ELR (cell line): Measurements from ENCODE around the gene PLB1.

Experiments used
- DNase-seq: peaks from one replicate; pipeline ENCODE4 v3.0.0-alpha.2; 2015; ENCODE audit warnings: low read depth

Gene PLB1, protein sequence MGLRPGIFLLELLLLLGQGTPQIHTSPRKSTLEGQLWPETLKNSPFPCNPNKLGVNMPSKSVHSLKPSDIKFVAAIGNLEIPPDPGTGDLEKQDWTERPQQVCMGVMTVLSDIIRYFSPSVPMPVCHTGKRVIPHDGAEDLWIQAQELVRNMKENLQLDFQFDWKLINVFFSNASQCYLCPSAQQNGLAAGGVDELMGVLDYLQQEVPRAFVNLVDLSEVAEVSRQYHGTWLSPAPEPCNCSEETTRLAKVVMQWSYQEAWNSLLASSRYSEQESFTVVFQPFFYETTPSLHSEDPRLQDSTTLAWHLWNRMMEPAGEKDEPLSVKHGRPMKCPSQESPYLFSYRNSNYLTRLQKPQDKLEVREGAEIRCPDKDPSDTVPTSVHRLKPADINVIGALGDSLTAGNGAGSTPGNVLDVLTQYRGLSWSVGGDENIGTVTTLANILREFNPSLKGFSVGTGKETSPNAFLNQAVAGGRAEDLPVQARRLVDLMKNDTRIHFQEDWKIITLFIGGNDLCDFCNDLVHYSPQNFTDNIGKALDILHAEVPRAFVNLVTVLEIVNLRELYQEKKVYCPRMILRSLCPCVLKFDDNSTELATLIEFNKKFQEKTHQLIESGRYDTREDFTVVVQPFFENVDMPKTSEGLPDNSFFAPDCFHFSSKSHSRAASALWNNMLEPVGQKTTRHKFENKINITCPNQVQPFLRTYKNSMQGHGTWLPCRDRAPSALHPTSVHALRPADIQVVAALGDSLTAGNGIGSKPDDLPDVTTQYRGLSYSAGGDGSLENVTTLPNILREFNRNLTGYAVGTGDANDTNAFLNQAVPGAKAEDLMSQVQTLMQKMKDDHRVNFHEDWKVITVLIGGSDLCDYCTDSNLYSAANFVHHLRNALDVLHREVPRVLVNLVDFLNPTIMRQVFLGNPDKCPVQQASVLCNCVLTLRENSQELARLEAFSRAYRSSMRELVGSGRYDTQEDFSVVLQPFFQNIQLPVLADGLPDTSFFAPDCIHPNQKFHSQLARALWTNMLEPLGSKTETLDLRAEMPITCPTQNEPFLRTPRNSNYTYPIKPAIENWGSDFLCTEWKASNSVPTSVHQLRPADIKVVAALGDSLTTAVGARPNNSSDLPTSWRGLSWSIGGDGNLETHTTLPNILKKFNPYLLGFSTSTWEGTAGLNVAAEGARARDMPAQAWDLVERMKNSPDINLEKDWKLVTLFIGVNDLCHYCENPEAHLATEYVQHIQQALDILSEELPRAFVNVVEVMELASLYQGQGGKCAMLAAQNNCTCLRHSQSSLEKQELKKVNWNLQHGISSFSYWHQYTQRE (N-terminal part only)

DNA sequence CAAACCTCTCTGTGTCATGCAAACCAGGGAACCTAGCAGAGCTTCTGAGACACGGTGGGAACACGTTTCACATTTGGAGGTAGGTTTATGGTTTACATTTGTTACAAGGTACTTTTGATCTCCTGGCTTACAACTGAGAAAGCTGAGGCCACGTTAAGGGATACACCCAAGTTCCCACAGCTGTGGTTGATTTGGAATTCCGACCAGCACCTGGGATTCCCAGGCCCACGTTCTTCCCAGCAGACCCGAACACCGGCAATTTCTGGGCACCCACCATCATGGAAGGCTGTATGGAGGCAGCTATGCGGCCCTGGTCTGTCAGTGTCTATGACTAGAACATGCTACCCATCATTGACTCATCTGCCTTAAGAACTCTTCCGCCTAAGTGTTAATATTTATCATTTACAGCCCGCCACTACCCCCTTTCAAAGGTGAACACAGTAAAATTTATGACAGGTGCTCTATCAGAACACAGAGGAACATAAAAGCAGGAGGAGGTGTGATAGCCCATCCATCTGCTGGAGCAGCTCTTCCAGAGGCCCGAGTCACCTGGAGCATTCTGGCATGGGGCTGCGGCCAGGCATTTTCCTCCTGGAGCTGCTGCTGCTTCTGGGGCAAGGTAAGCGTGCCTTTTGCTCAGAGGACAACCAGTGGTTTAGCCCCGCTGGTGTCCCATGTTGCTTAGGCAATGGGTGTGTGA lies at the start of gene PLB1:
Gene PLB1, plus strand, starts transcription at position 510 of the 700 bp plus-strand sequence. Its CDS starts 55 bp downstream, at position 565.
- no peak for DNase-seq

DNA sequence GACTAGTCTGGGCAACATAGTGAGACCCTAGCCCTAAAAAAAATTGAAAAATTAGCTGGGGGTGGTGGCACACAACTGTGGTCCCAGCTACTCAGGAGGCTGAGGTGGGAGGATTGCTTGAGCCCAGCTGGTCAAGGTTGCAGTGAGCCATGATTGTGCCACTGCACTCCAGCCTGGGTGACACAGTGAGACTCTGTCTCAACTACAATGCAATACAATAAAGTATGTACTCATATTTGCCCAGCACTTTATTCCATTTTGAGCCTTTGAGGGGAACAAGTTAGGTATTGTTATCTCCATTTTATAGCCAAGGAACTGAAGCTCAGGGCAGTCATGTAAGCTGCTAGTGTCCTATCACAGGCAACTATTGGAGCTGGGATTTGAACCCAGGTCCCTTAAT lies 49.3 kb upstream of the PLB1 start:
- DNase-seq: no peak

DNA sequence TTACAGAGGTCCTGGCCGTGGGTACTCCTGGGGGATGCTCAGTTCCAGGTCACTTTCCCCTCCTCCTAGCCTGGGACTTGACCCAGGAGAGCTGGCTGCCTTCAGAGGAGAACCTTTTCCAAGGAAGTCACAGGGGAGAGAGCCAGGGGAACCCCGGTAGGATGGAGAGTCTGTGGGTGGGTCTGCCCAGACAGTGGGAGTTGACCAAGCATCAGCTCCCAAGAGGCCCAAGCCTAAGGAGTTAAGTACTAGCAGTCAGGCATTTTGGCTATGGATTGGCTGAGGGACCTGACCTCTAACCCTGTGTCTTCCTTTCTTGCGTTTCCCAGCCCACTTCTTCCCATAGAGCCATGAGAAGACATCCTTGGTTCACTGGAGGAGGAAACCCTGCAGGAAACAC lies 48.8 kb upstream of the PLB1 start:
- DNase-seq: no peak

DNA sequence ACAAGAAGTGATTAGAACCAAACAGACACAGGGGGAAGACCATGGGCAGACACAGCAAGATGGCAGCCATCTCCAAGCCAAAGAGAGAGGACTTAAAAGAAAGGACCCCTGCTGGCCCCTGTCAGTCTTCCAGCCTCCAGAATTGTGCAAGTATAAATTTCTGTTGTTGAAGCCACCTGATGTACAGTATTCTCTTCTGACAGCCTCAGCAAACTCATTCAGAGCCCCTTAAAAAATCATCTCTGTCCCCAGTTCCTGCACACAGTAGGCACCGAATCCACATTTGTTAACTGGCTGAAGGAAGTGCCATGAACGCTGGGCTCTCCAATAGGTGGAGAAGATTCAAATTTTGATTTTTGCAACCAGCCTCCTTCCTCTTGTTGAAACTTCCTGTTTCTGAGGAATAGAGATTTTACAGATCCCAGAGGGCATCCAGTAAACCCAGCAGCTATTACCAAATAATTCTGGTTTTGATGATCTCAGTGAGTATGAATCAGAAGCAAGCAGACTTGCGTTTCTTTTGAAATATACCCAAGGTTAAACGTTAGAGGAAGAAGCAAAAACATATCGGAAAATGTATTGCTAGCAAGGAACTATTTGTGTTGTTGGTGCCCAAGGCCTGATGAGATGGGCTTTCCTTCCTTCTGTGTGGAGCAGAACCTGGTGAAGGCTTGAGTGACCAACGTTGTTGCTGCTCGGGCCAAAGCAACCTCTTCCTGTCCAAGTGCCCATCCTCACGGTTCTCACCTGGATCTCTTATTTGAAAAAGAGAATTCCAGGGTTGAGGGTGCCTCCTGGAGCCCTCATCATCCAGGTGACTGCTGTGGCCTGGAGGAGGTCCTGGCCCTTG lies 47.7 kb upstream of the PLB1 start:
- DNase-seq: peak; percentile 86

DNA sequence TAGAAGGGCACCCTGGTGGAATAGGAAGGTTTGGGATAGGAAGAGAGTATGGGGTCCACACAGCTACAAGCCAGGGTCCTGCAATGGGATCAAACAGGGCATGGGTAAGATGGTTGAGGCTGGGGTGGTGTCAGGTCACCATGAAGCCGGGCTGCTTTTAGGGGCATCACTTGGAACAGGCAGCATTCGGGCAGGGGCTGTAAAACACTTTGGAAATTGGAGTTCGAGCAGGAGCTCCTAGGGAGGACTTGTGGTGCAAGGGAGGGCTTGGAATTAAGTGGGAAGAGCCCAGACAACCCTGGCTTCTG lies 47.1 kb upstream of the PLB1 start:
- no peak for DNase-seq

DNA sequence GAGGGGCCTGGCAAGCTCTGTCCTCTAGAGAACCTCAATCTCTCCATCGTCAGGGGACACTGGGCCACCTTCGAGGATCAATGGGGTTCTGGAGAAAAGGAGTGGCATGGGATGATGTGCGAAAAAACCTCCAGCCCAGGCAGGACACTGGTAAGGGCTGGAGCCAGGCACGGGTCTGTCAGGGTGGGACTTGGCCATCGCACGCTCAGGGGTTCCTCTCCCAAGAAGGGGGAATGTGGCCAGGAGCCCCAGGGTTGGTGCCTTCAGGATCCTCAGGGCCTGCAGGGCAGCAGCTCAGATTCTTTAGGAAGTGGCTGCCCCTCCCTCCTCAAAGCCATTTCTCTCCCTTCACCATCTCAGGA lies 46.8 kb upstream of the PLB1 start:
- no peak for DNase-seq

DNA sequence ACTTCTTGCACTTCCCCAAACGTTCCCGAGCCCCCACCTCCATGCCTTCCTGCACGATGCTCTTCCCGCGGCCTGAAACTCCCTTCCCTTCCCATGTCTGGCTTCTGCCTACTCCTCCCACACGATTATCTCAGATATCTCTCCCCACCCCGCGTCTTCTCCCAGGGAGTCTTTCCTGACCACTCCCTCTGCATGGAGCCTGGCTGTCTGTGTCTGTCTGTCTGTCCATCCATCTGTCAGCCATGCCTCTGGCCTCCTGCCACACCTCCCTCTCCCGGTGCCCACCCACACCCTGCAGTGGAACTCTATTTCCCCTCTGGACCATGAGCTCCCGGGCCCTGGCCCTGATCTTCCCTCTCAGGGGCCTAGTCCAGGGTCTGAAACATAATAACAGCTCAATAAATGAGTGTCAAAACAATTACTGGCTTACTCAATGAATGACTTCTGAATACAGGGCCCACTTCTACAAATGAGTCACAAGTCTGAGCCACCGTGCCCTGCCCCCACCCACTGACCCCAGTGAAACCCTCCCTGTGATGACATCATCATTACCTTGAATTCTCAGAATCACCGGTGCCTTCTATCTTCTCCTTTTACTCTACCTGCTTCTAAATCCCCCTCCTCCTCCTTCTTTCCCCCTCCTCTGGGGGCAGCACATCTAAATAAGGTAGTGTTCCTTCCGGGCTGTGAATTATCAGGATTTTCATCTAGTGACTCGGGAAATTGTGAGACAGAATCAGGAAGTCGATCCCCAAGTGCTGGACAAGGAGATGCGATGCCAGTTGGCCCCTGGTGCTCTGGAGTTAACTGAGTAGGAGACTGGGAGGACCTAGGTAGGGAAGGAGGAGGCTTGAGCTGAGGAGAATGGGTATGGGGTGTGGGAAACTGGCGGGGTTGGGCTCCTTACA lies 46.1 kb upstream of the PLB1 start:
- DNase-seq: peak; percentile 85

DNA sequence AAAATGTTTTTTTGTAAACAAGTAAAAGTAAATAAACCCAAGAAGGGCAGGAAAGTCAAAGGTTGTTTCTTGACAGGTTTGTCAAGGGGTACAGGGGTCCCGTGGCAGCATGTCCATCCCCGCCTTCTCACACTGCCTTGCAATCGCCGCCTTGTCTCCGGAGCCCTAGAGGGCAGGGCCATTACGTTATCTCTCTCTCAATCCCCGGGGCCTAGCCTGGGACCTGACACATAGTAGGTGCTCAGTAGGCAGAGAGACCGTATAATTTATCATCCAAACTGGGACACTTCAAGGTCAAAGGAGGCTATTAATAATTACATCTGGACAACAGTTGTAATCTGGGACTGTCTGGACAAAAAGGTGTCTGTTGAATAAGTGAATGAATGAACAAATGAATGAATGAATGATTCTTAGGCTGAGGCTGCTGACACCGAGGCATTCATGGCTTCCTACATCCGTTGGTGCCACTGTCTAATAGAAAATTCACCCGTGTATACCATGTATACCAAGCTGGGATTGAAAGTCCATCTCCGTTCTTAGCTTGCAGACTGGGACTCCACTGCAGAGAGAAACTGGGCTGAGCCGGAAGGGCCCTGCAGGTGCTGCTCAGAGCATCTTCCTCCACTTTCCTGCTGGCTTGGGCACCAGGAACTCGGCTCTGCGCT lies 44.8 kb upstream of the PLB1 start:
- no peak for DNase-seq

DNA sequence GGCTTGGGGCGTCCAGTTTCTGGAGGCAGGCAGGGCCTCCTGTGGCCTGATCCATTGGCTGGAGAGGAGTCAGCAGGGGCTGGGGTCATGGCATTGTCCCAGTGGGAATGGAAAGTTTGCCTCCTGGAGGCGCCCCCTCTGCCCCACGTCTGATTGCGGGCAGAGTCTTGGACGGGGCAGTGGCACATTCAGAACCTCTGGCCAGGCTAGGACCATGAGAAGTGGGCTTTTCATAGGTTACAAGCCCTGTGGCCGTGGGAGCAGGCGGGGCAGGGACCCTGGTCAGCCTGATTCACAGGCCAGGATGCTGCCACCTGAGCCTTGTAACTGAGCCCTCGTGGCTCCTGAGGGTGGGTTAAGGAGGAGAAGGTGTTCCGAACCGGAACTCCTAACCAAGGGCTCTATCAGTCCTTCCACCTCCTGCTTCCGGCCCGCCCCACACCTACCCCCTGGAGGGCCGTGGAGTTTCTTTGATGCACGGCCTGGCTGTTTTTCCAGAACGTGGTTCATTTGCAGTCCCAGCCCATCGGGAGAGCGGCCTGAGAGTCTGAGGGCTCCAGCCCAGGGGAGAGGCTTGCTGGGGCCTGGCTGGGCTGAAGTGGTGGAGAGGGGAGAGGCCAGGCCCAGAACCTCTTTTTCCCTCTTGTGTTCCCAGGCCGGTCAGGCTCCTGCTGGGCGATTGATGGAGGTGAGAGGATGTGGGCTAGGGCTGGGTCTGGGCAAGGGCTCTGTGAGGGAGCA lies 43.9 kb upstream of the PLB1 start:
- DNase-seq: no peak

DNA sequence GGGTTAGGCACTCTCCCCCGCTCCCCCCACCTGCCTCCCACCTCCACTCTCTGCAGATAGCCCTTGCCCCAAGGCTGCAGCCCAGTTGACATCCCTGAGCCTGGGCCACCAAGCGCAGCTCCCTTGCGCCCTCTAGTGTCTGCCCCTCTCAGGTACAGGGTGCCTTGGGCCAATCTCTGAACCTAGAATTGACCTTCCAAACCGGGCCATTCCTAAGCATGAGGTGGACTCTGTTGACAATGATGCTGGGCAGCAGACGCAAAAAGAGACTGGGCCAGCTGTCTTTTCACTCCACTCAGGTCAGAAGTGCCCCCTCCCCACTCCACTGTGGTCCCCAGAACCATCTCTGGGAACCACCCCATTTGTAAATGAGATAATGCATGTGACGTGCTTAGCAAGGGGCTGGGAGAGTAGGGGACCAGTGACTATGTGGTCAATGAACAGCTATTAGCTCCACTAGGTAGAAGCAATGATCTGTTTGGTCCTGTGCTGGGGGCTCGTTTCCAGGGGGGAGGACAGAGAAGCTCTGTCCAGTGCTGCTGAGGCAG lies 43.3 kb upstream of the PLB1 start:
- peak; percentile 63 for DNase-seq

DNA sequence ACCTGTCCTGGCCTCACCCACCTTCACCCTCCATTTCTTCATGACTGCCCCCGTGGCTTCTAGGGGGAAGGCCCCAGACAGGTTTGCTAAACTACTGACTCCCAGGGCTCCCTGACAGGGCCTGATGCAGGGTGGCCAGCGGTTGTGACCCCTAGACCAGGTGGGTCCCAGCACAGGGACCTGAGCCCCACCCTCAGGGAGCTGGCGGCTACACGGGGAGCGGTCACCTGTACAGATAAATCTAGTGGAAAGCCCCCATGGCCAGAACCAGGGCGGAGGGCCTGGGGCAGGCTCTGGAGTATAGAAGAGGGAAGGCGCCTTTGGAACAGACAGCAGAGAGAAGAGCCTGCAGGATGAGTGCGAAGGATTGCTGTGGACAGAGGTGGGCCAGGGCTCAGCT lies 42.5 kb upstream of the PLB1 start:
- DNase-seq: no peak

DNA sequence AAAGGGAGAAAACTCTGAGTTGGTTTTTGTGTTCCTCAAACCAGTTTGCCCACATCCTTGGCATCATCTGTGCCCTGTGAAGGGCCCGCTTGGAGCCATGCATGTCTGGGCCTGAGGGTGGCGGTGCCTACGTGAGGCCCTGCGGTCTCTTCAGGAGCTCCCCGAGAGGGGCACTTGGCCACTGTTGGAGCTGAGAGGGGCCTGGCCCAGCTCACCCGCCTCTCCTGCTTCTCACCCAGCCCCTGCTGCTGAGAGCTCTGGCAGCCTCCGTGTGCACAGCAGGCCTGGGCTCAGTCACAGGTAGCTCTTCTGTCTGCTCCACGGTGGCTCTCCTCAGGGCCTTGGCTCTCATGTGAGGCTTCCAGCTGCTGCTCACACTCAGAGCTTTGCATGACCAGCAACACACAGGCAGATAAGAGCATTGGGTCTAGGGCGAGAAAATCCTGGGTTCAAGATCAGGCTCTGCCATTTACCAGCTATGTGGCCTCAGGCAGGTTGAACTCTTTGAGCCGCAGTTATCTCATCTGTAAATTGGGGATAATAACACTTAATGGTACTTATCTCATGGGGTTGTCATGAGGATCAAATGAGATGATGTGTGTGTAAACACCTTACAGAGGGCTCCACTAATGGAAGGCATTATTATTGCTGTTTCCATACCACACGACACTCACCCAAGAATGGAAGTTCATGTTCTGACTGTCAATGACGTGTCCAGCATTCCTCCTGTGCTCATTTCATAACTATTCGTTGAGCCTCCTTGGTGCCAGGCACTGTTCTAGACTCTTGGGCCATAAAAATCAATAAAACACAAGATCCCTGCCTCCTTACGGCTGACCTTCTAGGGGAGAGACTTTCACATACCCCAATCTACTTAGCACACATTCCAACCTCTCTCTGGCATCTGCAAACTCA lies 41.6 kb upstream of the PLB1 start:
- DNase-seq: peak; percentile 72

DNA sequence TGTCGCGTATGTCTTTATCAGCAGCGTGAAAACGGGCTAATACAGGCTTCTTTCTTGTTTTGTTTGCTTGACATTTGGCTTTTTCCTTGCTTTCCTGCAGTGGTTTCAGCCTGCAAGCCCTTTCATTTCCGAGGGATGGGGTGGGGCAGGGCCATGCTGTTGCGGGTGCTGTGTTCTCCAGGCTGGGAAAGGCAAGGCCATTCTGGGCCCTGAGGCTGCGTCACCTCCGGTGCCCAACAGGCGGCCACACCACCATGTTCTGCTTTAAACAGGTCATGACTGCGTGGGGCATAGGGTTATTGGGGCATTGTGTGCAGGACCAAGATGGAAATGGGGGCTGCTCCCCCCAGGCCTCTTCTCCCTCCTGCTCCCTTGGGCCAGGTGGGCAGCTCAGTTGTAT lies 38.6 kb upstream of the PLB1 start:
- no peak for DNase-seq

DNA sequence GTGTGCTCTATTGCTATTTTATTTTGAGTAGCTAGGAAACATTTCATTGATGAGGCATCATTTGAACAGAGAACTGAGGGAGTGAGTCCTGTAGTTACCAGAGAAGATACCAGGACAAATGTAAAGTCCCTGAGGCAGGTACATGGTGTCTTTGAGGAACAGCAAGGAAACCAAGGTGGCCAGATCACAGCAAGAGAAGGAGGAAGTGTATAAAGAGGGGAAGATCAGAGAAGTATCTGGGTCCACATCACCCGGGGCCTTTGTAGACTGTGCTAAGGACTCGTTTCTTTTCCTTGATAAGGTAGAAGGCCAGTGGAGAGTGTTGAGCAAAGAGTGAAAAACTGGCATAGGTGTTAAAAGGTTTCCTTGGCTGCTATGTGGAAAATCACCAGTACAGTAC lies 34.8 kb upstream of the PLB1 start:
- DNase-seq: no peak

DNA sequence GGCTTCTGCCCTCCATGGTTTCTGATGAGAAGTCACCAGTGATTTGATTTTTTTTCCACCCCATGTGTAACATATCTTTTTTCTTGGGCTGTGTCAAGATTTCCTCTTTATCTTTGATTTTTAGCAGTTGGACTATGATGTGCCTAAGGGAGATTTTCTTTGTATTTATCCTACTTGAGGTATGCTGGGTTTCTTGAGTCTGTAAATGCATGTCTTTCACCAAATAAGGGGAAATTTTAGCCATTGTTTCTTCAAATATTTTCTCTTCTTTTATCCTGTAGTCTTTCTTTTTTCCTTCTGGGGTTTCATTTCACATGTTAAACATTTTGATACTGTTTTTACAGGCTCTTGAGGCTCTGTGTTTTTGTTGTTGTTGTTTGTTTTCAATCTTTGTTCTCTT lies 33.7 kb upstream of the PLB1 start:
- no peak for DNase-seq

DNA sequence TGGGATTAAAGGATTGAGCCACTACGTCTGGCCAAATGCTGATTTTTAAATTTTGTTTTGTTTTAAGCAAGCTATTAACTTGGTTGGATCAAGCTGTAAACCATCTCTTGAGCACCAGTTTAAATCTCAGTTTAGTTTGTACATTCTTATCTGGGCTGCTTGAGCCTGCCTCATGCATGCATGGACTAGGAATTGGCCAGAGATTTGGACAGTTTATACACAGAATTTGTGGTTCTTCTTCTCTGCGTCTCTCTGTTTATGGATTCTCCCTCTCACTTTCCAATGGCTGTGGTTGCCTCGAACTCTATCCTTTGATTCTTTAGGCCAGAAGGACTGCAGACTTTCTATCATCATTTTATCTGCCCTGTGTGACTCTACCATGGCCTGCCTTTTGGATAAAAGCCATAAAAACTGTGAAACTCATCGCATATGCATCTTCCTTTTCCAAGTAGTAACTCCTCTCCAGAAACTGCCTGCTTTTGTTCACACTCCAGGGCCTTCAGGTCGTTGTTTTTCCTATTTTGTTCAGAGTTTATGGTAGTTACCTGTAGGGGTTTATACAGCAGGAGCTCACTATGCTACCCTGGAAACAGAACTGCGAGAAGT lies 32.5 kb upstream of the PLB1 start:
- no peak for DNase-seq

DNA sequence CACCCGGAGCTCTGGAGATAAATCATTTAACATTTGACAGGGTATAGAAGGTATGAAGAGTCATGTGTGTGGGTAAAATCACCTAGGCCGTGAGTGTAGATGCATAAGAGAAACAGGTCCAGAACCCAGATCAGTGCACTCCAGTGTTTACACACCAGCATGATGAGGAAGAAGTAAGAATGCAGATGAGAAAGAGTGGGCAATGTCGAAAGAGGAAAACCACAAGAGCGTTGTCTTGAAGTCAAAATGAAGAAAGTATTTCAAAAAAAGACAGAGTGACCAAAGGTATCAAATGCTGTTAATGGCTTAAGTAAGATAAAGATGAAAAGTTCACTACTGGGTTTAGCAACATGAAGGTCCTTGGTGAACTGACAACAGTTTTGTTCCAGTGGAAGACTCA lies 32.0 kb upstream of the PLB1 start:
- no peak for DNase-seq
